ENCODE data around the gene CATSPER1. TPM values are rescaled to one million over a fixed set of nuclear protein-coding genes. Genes with fewer than 3 reads are reported as not detected.

CATSPER1 gene
- total and polyA plus RNA-seq, 2 of the 13 experiments (the other 11 are each of a cell fraction or from before 2014, with no cell fraction given) = 0.17 TPM; not detected in 1

GRCh38 chr11:65988791-65989592 is 37.3 kb downstream of the CATSPER1 start:
- no peaks in the 10 kb centered on the region for H3K79me2 ChIP-seq (ENCODE audit: insufficient read depth, low read length)
- peaks cover 4% of the 10 kb centered on the region for H3K4me1 ChIP-seq (ENCODE audit: insufficient read depth, low read length)
- H3K4me3 ChIP-seq (replicated peaks in 1 of 3; ENCODE audit: insufficient read depth in 1 of 3, low read depth in 2 of 3, low read length in 3 of 3) = no peak overlapping the region
- H3K36me3 ChIP-seq (replicated peaks in 1 of 2; ENCODE audit: control insufficient read depth in 1 of 2, insufficient read depth in 2 of 2, low read length in 2 of 2) = no peaks in the 10 kb centered on the region
- no peak overlapping the region for H2AFZ ChIP-seq (ENCODE audit: low read length)
- H3K9me3 ChIP-seq (ENCODE audit: low read length) = no peaks in the 10 kb centered on the region
- intact Hi-C loops (cut with micrococcal nuclease; ENCODE audit: unreplicated experiment) (loop anchor here (1.0 kb wide), 2 partner anchors 101 to 278 kb away; partner anchors contain the start of gene FIBP), in situ Hi-C loops (cut with HindIII; ENCODE audit: extremely low pct_ligation_motif_present, low pct_unique_long_range_greater_than_20kb) (loop anchor here (5.0 to 10.0 kb wide), 2 partner anchors 107 to 274 kb away; partner anchors contain the start of gene KAT5)
- no peak overlapping the region for H3K27ac ChIP-seq (ENCODE audit: extremely low read length, insufficient read depth, low read length)
- DNase-seq (ENCODE audit: low spot score) (peak; percentile 92), ATAC-seq (peak; percentile 98), FAIRE-seq (peak; percentile 99)
- H4K20me1 ChIP-seq (ENCODE audit: insufficient read depth, low read length) = no peaks in the 10 kb centered on the region
- no peaks in the 10 kb centered on the region for H3K27me3 ChIP-seq (ENCODE audit: control insufficient read depth in 1 of 2, insufficient read depth in 2 of 2, low read length in 2 of 2)
- H3K4me2 ChIP-seq (ENCODE audit: low read depth, low read length) = no peak overlapping the region
- BruUV-seq (replicated peaks) = no TSS peak
- POLR2A ChIA-PET = interaction anchor here (0.6 to 1.3 kb wide), 3 partner anchors 98 to 101 kb away, joined by 3 to 5 read pairs (median 3); partner anchors contain the start of genes CCDC85B and FIBP
- WGBS (ENCODE audit: low lambda C conversion rate) = 27% methylated on average over 7 of the region's 10 CpGs
- CTCF ChIA-PET (ENCODE audit: low intra/inter-chr PET ratio, low total read pairs) = interaction anchor here (0.6 to 3.0 kb wide), 19 partner anchors 8 to 282 kb away, joined by 3 to 77 read pairs (median 5); partner anchors contain the start of genes AP5B1, BANF1, CCDC85B and EIF1AD
- H3K9ac ChIP-seq (ENCODE audit: insufficient read depth, low read depth, low read length) = no peak overlapping the region
- TF ChIP-seq, protein P1, sequence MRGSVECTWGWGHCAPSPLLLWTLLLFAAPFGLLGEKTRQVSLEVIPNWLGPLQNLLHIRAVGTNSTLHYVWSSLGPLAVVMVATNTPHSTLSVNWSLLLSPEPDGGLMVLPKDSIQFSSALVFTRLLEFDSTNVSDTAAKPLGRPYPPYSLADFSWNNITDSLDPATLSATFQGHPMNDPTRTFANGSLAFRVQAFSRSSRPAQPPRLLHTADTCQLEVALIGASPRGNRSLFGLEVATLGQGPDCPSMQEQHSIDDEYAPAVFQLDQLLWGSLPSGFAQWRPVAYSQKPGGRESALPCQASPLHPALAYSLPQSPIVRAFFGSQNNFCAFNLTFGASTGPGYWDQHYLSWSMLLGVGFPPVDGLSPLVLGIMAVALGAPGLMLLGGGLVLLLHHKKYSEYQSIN (CRISPR knock-in tag; IDR thresholded peaks at IDR 0.05; ENCODE audit: borderline replicate concordance) = no peak
- TF ChIP-seq ZFP82 (CRISPR knock-in tag; IDR thresholded peaks at IDR 0.05; ENCODE audit: borderline replicate concordance) (no peak), ZNF567 (CRISPR knock-in tag; IDR thresholded peaks at IDR 0.05; ENCODE audit: borderline replicate concordance) (no peak), GATAD1 (CRISPR knock-in tag; IDR thresholded peaks at IDR 0.05) (peak; percentile 61; the same call in 1 of the 2 replicates), ZNF747 (CRISPR knock-in tag; IDR thresholded peaks at IDR 0.05; ENCODE audit: borderline replicate concordance) (0 out of 2 replicates have a peak, but pooled peaks have one; percentile 38), ZNF564 (CRISPR knock-in tag; IDR thresholded peaks at IDR 0.05) (no peak), AKAP8 (CRISPR knock-in tag; IDR thresholded peaks at IDR 0.05) (no peak), IRF2 (CRISPR knock-in tag; IDR thresholded peaks at IDR 0.05) (peak; percentile 63; the same call in 1 of the 2 replicates), ZNF557 (CRISPR knock-in tag; IDR thresholded peaks at IDR 0.05) (no peak), KLF16 (CRISPR knock-in tag; IDR thresholded peaks at IDR 0.05) (peak in 1 of 2 experiments; percentile 69; a peak in 1 of 4 replicates), SMAD9 (CRISPR knock-in tag; IDR thresholded peaks at IDR 0.05) (no peak), KLF6 (CRISPR knock-in tag; IDR thresholded peaks at IDR 0.05) (no peak), ISX (CRISPR knock-in tag; conservative IDR thresholded peaks at IDR 0.05) (no peak), ZNF451 (CRISPR knock-in tag; IDR thresholded peaks at IDR 0.05) (no peak), ZSCAN9 (CRISPR knock-in tag; IDR thresholded peaks at IDR 0.05; ENCODE audit: borderline replicate concordance) (no peak), ZBTB25 (CRISPR knock-in tag; IDR thresholded peaks at IDR 0.05) (0 out of 2 replicates have a peak, but pooled peaks have one; percentile 42), ZNF598 (CRISPR knock-in tag; IDR thresholded peaks at IDR 0.05; ENCODE audit: borderline replicate concordance) (no peak), RNF2 (conservative IDR thresholded peaks at IDR 0.05; ENCODE audit: low read depth) (no peak), FOXA1 (IDR thresholded peaks at IDR 0.05) (no peak), FOXA1 (CRISPR knock-in tag; IDR thresholded peaks at IDR 0.05) (peak; percentile 47; the same call in 1 of the 2 replicates), GATAD2A (CRISPR knock-in tag; IDR thresholded peaks at IDR 0.05) (peak; percentile 67)
- TF ChIP-seq, protein P2, sequence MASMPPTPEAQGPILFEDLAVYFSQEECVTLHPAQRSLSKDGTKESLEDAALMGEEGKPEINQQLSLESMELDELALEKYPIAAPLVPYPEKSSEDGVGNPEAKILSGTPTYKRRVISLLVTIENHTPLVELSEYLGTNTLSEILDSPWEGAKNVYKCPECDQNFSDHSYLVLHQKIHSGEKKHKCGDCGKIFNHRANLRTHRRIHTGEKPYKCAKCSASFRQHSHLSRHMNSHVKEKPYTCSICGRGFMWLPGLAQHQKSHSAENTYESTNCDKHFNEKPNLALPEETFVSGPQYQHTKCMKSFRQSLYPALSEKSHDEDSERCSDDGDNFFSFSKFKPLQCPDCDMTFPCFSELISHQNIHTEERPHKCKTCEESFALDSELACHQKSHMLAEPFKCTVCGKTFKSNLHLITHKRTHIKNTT (CRISPR knock-in tag; IDR thresholded peaks at IDR 0.05) = no peak
- TF ChIP-seq, protein P3, sequence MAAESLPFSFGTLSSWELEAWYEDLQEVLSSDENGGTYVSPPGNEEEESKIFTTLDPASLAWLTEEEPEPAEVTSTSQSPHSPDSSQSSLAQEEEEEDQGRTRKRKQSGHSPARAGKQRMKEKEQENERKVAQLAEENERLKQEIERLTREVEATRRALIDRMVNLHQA (CRISPR knock-in tag; IDR thresholded peaks at IDR 0.05) = no peak
